ENCODE results near the gene OLFML1.

DNA sequence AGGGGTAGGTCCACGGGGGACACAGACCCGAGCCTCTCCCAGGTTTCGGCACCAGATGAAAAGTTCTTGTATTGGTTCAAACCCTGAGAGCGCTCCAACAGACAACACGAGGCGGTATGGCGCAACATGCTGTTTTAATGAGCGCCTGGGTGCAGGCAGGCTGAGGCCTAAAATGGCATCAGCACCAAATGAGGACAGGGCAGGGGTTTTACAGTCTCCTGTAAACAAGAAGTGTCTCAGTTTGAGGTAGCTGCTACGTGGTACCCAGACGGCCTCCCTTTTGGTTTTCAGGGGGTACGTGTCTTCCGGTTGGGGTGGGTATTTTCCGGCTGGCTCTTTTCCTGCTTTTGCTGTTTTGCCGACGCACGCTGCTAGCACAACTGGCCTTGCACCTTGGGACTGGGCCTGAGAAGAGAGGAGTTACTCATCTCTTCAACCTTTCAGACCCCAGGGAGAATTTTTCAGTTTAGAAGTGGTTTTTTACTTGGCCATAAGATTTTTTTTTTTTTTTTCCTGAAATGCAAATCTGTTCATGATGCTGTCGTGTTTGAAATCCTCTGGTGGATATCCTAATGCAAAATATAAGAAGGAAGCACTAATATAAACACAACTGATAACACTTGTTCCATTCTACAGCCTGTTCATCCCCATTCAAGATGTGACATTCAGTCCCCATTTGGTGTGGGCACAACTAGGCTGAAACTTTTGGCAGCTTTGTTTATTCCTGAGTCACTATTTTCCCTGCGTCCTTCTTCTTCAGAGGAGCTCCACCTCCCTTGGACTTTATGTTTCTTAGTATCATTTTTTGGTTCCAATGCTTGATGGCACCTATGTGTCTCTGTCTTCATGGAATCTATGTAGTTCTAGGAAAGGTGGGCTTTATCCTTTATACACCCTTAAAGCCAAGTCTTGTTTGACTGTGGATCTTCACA, 35.0 kb downstream of the OLFML1 start:
- no peak for TF ChIP-seq POLR2A (IDR thresholded peaks at IDR 0.05)
- TF ChIP-seq, protein P1, sequence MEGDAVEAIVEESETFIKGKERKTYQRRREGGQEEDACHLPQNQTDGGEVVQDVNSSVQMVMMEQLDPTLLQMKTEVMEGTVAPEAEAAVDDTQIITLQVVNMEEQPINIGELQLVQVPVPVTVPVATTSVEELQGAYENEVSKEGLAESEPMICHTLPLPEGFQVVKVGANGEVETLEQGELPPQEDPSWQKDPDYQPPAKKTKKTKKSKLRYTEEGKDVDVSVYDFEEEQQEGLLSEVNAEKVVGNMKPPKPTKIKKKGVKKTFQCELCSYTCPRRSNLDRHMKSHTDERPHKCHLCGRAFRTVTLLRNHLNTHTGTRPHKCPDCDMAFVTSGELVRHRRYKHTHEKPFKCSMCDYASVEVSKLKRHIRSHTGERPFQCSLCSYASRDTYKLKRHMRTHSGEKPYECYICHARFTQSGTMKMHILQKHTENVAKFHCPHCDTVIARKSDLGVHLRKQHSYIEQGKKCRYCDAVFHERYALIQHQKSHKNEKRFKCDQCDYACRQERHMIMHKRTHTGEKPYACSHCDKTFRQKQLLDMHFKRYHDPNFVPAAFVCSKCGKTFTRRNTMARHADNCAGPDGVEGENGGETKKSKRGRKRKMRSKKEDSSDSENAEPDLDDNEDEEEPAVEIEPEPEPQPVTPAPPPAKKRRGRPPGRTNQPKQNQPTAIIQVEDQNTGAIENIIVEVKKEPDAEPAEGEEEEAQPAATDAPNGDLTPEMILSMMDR (IDR thresholded peaks at IDR 0.05) = no peak
- TF ChIP-seq POLR2AphosphoS5 (IDR thresholded peaks at IDR 0.05) = no peak

Data from breast epithelium (tissue), 3 donors.